Cardiac muscle cell (in vitro differentiated cells and primary cell): ENCODE measurements around the gene GNLY. TPM values are rescaled to one million over a fixed set of nuclear protein-coding genes. Genes with fewer than 3 reads are reported as not detected.

Source experiments
- DNase-seq, 2 donors: peaks; one replicate each; pipeline versions ENCODE4 v3.0.0 to v3.0.0-alpha.2; 2010 to 2017; ENCODE audit warnings: low read depth in 1 of 2, low spot score in 1 of 2
- H3K27ac ChIP-seq: fragments of 200-600 bp; sonication (generic); 2 replicates; pipeline ENCODE4 v1.5.1; 2016
- H3K27me3 ChIP-seq: fragments of 200-600 bp; sonication (generic); 2 replicates; pipeline ENCODE4 v1.6.0; 2016; ENCODE audit warnings: control low read depth
- H3K36me3 ChIP-seq: fragments of 200-600 bp; sonication (generic); 2 replicates; pipeline ENCODE4 v1.5.1; 2016; ENCODE audit warnings: control low read depth
- H3K4me1 ChIP-seq: fragments of 200-600 bp; sonication (generic); 2 replicates; pipeline ENCODE4 v1.8.1; 2017; ENCODE audit warnings: low read depth, mild to moderate bottlenecking, mixed run types
- H3K4me3 ChIP-seq: fragments of 200-600 bp; sonication (generic); 2 replicates; pipeline ENCODE4 v1.5.1; 2016; ENCODE audit warnings: mild to moderate bottlenecking
- H3K9me3 ChIP-seq: fragments of 200-600 bp; sonication (generic); 2 replicates; pipeline ENCODE4 v1.5.1; 2017; ENCODE audit warnings: low read depth, mild to moderate bottlenecking, control low read depth
- polyA plus RNA-seq: library from polyadenylated mRNA; unstranded; fragments of >200 nt; fragmentation: Nextera tagmentation; extraction: Ambion mirVana; gene quantifications from 2 replicates; pipeline ENCODE4 v1.2.1, GENCODE V29; 2016
- total RNA-seq: library from RNA; depleted of rRNA; stranded (reverse); fragments of >200 nt; gene quantifications from 2 replicates; pipeline ENCODE4 v1.2.3, GENCODE V29; 2016
- TF ChIP-seq, protein P1 (sequence below): IDR thresholded peaks from 2 replicates; pipeline ENCODE4 v1.5.1; 2012; ENCODE audit warnings: low read depth, mild to moderate bottlenecking, low read length

The GNLY gene
- total and polyA plus RNA-seq, 2 experiments from 2014 or later = not detected

DNA sequence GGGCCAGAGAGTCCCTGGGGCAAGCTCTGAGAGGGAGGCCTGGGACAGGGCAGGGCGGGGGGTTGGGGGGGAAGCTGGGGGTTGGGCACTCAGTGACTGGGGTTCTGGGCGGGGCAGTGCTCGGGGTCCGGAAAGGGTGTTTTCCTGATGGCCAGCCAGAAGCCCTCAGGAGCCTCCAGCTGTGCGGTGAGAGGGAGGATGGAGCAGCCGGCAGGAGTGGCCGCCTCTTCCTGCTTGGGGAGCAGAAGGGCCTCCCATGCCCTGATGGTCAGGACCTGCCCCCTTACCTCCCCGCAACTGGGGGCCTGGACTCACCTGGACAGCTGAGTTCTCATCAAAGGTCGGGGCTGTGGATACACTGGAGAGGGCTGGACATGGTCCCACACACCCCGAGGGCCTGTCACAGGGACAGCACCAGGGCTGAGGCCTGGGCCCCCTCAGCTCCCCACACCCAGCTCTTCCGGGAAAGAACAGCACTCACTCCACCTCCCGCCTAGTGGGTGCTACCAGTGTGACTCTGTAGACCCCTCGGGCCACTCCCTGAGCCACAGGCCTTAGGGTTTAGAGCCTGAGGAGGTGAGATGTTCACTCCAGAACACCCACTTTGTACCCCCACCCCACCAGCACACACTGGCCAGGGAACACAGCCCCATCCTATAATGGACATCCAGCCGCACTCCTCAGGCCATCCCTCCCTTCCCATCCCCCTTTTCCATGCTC lies 32.9 kb upstream of the GNLY start:
- DNase-seq = no peak
- H3K27me3 ChIP-seq = no peaks in the 10 kb centered on the region
- no peaks in the 10 kb centered on the region for H3K36me3 ChIP-seq
- H3K9me3 ChIP-seq = no peaks in the 10 kb centered on the region
- H3K4me3 ChIP-seq = no peak overlapping the region
- H3K27ac ChIP-seq = no peak overlapping the region
- TF ChIP-seq, protein P1, sequence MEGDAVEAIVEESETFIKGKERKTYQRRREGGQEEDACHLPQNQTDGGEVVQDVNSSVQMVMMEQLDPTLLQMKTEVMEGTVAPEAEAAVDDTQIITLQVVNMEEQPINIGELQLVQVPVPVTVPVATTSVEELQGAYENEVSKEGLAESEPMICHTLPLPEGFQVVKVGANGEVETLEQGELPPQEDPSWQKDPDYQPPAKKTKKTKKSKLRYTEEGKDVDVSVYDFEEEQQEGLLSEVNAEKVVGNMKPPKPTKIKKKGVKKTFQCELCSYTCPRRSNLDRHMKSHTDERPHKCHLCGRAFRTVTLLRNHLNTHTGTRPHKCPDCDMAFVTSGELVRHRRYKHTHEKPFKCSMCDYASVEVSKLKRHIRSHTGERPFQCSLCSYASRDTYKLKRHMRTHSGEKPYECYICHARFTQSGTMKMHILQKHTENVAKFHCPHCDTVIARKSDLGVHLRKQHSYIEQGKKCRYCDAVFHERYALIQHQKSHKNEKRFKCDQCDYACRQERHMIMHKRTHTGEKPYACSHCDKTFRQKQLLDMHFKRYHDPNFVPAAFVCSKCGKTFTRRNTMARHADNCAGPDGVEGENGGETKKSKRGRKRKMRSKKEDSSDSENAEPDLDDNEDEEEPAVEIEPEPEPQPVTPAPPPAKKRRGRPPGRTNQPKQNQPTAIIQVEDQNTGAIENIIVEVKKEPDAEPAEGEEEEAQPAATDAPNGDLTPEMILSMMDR = no peak
- H3K4me1 ChIP-seq = no peaks in the 10 kb centered on the region

DNA sequence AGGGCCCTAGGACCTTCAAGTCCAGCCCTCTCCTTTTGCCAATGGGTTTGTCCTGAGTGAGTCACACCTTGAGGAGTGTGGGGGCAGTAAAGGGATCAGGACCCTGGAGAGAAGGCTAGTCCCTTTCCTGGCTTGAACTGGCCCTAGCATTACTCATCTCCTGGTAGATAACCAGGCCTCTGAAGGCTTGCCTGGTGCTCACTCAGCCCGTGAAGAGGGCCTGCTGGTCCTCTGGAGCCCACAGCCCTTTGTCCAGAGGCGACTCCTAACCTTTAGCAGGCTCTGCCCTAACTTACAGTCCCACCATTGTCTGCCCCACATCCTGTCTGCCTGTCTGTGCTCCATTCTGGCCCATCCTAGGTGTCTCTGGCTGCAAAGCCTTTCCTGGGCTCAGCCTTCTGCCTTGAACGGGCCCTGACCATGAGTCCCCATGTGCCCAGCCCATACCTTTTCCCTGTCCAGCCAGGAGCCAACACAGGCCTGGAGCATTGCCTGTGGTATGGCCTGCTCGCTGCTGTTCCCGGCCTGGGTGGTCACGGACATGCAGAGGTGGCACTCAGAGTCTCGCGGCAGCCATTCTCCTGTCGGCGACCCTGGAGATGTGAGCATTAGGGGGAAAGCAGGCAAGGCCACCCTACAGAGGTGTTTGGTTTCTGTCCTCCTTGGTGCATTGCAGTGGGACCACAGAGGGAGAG lies 31.1 kb upstream of the GNLY start:
- H3K4me3 ChIP-seq = no peak overlapping the region
- no peak overlapping the region for H3K27ac ChIP-seq
- no peaks in the 10 kb centered on the region for H3K9me3 ChIP-seq
- TF ChIP-seq, protein P1 = no peak
- no peaks in the 10 kb centered on the region for H3K4me1 ChIP-seq
- H3K27me3 ChIP-seq = no peaks in the 10 kb centered on the region
- peak in 1 of 2 donors; percentile 94 for DNase-seq
- H3K36me3 ChIP-seq = no peaks in the 10 kb centered on the region

DNA sequence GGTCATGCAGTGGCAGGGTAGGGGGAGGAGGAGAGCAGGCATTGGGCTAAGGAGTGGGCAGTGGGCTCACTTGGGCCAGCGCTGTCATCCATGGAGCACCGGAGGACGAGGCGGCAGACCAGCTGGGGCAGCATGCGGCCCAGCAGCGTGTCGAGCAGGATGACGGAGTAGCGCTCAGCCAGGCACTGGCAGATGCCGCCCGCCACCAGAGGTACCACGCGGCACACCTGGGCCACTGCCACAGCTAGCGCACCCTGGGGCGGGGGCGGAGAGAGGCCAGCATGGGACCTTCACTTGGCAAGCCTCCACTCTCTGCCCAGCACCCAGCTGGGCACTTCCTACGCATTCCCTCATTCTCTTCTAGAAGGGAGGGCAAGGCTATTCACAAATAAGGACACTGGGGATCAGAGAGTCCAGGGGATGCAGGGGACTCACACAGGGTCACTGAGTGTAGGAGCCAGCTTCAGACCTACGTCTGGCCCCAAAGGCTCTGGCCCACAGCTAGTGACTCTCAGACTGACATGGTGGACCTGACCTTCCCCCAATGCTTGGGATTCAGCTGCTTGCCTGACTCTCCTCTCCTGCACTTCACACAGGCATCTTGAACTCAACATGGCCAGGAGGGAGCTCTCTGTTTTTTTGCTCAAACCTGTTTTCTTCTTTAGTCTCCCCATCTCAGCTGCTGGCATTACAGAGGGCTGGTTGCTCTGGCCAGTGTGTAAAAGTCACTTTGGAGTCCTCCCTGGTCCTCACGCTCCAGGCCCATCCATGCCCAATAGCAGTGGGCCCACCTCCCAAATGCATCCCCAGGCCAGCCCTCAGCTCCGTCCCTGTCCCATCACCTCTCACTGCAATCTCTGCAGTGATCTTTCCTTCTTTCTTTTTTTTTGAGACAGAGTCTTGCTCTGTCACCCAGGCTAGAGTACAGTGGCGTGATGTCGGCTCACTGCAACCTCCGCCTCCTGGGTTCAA lies 30.3 kb upstream of the GNLY start:
- Histone ChIP-seq H3K27me3 (no peaks in the 10 kb centered on the region), H3K27ac (no peak overlapping the region), H3K4me1 (no peaks in the 10 kb centered on the region), H3K9me3 (no peaks in the 10 kb centered on the region), H3K4me3 (no peak overlapping the region), H3K36me3 (no peaks in the 10 kb centered on the region)
- no peak for DNase-seq
- TF ChIP-seq, protein P1 = no peak

DNA sequence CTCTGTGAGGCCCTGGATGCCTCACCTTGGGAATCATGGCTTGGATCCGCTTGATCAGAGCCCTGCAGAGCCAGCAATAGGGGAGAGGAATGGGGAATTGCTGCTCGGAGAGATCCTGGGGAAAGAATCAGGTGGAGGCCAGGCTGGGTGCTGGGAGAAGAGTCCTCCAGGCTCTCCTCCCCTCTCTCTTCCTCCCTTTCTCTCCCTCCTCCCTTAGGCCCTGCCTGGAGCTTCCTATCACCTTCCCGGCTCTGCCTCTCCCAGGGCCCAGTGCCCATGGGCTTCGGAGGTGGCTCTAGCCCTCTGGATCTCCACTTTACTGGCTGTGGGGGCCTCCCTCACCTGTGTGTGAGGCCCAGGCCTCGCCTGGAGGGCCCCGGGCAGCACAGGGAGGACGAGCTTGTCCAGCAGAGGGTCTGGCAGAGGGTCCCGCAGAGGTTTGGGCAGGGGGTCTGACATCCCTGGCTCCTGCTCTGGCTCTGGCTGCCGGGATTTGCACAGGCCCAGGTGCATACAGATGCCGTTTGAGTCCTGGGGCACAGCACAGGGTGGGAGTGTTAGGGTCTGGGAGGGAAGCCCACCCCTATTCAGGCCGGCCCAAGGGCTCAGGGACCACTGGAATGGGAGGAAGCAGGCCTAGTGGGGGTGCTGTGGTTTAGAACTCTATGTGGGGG lies 28.8 kb upstream of the GNLY start:
- H3K9me3 ChIP-seq = no peaks in the 10 kb centered on the region
- TF ChIP-seq, protein P1 = no peak
- DNase-seq = no peak
- H3K4me1 ChIP-seq = no peaks in the 10 kb centered on the region
- H3K27ac ChIP-seq = no peak overlapping the region
- no peaks in the 10 kb centered on the region for H3K36me3 ChIP-seq
- no peak overlapping the region for H3K4me3 ChIP-seq
- no peaks in the 10 kb centered on the region for H3K27me3 ChIP-seq

DNA sequence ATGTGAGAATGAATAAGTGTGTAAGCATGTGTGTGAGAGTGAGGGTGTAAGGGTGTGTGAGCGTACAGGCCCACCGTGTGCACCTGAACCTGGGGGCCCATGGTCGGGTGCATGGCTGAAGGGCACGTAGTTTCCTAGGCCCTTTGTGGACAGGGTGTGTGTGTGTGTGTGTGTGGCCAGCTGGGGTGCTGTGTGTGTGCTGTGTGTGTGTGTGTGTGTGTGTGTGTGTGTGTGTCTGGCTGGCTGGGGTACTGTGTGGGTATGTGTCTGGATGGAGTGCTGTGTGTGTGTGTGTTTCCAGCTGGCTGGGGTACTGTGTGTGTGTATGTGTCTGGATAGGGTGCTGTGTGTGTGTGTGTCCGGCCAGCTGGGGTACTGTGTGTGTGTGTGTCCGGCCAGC lies 28.1 kb upstream of the GNLY start:
- H3K27me3 ChIP-seq = no peaks in the 10 kb centered on the region
- H3K36me3 ChIP-seq = no peaks in the 10 kb centered on the region
- no peaks in the 10 kb centered on the region for H3K9me3 ChIP-seq
- no peak for DNase-seq
- H3K27ac ChIP-seq = no peak overlapping the region
- H3K4me1 ChIP-seq = no peaks in the 10 kb centered on the region
- TF ChIP-seq, protein P1 = no peak
- no peak overlapping the region for H3K4me3 ChIP-seq
